NCI-H748 (cell line): Measurements from ENCODE around the gene GNAI3.

Source experiments
- DNase-seq: peaks from one replicate; lab custom pipeline; 2025; ENCODE audit not compliant: unreplicated experiment; lab: John Stamatoyannopoulos, UW

Gene GNAI3

GRCh38 chr1:109622137-109622892 lies 73.9 kb downstream of the GNAI3 start:
- DNase-seq = no peak

GRCh38 chr1:109622895-109623294 lies 74.5 kb downstream of the GNAI3 start:
- DNase-seq = no peak

- no peak for DNase-seq
These were observed 75.3 kb downstream of the GNAI3 start for GRCh38 chr1:109623601-109624161.

- DNase-seq = no peak
These were observed 76.0 kb downstream of the GNAI3 start for GRCh38 chr1:109624201-109625010.

GRCh38 chr1:109625176-109625575 lies 76.8 kb downstream of the GNAI3 start:
- DNase-seq = no peak

GRCh38 chr1:109625601-109626560 lies 77.5 kb downstream of the GNAI3 start:
- no peak for DNase-seq

GRCh38 chr1:109626682-109627408 lies 78.4 kb downstream of the GNAI3 start:
- DNase-seq = no peak

- no peak for DNase-seq
These were observed 79.4 kb downstream of the GNAI3 start for GRCh38 chr1:109627692-109628399.

- no peak for DNase-seq
These were observed 80.3 kb downstream of the GNAI3 start for GRCh38 chr1:109628540-109629321.

GRCh38 chr1:109629372-109630030 lies 81.1 kb downstream of the GNAI3 start:
- DNase-seq = no peak

GRCh38 chr1:109630081-109630897 lies 81.9 kb downstream of the GNAI3 start:
- no peak for DNase-seq

- no peak for DNase-seq
These were observed 82.6 kb downstream of the GNAI3 start for GRCh38 chr1:109630898-109631512.

GRCh38 chr1:109631513-109632505 lies 83.4 kb downstream of the GNAI3 start:
- DNase-seq = no peak

GRCh38 chr1:109632671-109633346 lies 84.4 kb downstream of the GNAI3 start:
- DNase-seq = peak; percentile 41

- DNase-seq = no peak
These were observed 85.9 kb downstream of the GNAI3 start for GRCh38 chr1:109634292-109634691.
